NCI-H2196 (cell line): Measurements from ENCODE around the gene FNDC3B.

Source experiments
- DNase-seq: peaks from one replicate; lab custom pipeline; 2025; ENCODE audit not compliant: unreplicated experiment; lab: John Stamatoyannopoulos, UW

The FNDC3B gene

DNA sequence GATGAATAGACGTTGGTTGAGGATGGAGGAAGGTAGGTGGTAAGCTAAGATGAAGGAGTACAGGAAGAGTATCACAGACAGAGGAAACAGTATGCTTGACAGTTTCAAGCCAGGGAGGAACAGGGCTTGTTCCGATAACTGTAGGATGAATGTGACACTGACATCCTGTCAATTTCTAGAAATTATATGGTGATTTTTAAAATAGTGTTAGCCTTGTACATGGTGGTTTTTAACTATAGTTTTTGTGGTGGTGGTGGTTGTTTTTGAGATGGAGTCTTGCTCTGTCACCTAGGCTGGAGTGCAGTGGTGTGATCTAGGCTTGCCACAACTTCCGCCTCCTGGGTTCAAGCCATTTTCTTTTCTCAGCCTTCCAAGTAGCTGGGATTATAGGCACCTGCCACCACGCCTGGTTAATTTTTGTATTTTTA lies 92.8 kb downstream of the FNDC3B start:
- DNase-seq: no peak

DNA sequence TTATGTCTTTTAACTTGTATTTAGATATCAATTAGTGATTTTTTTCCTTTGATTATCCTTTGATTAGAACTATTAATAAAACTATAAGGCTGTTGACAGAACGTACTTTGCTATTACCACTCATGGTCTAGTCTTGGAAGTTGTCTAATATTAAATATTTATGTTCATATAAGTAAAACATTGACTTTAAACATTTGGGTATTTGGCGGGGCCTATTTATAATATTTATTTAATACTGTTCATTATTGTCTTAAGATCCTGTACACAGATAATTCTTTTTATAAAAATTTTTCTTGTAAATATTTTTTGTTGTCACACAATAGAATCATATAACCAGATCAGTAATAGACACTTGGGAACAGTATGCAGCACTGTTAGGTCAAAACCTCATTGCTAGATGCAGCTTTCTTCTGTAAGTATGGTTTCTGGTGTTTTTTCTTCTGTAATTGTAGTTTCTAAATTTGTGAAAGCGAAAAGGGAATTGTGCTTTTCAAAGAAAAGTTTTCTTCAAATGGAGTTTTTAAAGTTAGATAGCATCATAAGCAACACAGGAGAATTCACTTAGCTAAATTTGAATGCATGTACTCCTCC lies 93.4 kb downstream of the FNDC3B start:
- no peak for DNase-seq

DNA sequence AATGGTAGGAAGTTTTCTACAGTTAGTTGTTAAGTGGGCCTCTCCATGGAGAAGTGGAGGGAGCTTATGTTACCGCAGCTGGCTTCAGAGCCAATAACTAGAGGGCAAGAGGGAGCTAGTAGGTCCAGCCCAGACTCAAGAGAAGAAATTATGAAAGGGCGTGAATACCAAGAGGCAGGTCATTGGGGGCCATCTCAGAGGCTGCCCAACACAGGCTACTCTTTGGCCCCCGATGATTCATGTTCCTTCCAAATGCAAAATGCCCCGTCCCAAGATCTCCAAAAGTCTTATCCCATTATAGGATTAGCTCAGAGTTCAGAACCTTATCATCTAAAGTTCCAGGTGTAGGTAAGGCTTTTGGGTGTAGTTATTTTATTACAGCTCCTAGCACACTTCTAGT lies 94.5 kb downstream of the FNDC3B start:
- no peak for DNase-seq

DNA sequence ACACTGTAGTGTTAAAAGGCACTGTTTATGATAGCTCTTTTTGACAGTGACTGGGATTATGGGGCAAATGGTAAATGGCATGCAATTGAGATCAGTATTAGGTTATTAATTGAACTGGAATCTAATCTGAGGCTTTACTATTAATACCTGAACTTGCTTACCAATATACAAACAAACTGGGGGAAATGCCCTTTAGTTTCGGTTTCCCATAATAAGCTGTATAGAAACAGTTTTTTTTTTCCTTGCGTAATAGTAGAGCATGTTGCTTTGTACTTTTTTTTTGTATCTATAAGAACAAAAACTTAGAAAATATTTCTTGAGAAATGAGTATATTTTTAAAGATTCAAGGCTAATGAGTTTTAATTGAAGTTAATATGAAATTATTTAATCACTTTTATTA lies 95.0 kb downstream of the FNDC3B start:
- DNase-seq: no peak

DNA sequence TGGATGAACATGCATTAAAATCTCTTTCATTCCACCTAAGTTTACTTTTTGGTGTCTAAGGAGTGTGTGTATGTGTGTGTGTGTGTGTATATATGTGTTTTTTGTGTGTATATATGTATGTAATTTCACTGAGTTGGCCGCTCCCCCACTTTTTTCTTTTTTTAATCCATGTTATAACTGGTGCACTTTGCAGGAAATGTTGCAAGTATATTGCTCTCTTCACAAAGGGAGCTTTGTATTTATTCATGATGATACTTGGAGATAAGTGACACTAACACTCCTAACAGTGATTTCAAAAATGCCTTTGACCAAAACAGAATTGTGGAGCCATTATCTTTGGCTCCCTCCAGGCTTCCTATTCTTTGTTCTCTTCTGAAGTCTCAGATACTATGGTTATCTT lies 95.8 kb downstream of the FNDC3B start:
- peak; percentile 49 for DNase-seq

DNA sequence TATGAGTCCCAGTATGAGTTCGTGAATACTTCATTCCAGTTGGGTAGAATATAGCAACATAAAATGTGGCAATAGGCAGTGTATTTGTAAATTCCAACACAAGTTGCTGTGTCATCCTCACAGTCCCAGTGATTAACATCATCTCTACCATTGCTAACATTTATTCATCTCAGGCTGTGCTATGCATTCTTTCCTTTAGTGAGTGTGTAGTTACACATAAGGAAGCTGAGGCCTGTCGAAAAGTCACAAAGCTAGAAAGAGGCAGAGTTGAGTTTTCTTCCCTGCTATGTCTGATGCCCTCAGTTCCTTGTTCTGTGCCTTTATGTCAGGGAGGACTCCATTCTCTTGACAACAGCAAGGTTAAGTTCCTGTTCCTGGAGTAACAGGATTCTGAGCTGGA lies 96.4 kb downstream of the FNDC3B start:
- no peak for DNase-seq

DNA sequence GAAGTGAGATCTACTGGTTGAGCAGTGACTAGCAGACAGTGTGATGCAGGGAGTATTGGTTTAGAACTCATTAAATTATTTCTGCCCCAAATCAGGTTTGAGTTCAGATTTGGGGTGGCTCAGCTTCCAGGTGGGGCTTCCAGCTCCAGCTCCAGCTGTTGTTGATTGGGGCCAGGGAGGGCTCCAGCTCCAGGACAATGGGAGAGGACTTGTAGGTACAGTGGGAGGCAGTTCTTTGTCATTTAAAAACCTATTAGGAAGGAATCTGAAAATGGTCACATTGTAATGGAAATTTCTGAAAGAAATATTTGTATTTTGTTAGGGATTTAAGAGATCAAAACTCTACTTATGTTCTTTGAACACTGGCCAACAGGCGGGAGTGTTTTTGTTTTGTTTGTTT lies 97.0 kb downstream of the FNDC3B start:
- DNase-seq: no peak

DNA sequence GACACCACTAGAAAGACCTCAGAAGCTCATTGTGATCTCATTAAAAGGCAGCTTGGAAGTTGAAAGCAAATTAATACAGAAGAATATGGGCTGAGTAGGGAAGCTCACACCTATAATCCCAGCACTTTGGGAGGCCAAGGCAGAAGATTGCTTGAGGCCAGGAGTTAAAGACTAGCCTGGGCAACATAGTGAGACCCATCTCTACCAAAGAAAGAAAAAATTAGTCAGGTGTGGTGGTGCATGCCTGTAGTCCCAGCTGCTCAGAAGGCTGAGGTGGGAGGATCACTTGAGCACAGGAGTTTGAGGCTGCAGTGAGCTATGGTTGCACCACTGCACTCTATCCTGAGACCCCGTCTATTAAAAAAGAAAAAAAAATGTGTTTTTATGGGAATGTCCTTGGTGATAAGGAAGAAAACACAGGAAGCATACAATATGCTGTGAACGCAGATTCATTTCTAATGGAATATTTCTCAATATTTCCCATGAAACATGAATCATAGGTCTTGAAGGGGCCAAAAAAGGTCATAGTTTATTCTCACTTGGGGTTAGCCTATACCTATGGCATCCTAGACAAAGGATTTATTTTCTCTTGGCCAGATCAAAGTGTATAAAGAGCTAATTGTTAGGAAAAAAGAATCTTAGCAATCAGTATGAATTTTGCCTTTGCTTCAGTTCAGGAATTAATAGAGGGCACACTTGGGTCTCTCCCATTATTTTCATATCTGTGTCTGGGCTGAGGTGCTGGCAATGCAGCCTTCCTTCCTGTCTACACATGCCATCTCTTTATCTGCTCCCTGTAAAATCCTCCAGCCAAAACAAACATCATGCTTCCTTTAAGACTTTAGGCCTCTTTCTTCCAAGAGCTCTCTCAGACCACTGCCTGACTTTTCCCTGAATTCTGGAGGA lies 98.2 kb downstream of the FNDC3B start:
- peak; percentile 42 for DNase-seq

DNA sequence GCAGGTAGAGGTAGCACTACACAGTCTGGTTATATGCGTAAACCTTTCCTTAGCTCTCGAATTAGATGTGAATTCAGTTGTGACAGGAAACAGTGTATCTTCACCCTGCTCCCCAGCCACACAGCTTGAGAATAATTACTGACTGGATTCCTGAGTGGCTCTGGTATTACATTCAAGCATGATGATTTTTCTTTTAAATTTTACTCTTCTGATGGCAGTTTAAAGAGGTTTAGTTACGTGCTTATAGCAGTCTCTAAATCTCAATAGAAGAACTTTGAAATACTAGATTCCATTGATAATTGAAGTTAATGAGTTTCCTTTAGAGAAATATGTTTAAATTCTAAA lies 98.8 kb downstream of the FNDC3B start:
- no peak for DNase-seq

DNA sequence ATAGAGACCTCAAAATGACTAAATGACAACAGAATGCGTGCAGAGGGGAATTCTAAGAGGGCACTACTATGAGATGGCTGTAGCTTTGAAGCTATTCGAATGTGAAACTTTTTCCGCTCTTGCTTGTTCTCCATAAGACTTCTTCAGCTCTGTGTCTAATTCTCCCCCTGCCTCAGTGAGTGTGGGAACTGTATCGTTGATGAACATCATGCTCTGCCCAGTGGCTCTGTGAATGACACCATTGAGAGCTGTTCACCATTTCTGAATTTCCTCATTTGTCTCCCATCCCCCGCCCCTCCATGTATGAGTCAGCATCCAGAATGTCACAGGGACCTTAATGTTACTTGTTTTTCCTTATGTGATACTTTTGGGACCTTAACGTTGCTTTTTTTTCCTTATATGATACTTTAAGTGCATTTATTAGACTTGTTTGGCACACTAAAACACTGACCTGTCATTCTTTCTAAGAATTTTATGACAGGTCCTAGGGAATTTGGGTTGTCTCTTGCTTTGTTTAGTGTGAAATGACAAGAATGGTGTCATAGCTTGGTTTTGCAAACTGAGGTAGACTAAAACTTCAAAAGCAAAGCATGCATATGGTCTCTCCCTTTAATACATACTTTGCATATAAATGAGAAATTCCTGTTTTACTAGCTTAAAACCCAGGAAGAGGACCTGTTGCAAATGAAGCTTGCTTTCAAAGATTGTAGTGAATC lies 99.6 kb downstream of the FNDC3B start:
- peak; percentile 38 for DNase-seq

DNA sequence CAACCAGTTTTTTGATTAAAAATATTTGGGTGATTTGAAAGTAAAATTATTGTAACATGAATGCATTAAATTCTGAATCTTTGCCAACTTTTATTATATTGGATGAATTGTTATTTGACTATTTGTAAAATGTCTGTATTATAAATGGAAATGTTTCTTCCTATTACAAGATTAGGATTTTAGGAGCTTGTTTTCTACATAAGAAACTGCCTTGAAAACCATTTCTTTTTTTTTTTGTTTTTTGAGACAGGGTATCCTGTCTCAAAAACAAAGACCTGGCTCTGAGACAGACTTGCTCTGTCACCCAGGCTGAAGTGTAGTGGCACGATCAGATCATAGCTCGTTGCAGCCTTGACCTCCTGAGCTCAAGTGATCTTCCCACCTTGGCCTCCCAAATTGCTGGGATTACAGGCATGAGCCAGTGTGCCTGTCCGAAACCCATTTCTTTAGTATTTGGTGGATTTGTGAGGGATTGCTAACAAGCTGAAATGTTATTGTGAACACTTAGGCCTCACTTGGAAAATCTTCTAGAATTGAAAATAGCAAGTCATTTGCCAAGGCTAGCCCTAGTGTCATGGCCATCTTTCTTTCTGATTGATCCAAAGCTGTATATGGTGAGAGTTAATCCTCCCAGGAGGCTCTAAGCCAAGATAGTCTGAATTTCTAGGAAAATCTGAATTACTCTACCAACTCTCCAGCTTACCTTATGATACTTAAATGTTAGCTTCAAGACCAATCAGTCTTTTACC lies 100.3 kb downstream of the FNDC3B start:
- no peak for DNase-seq

DNA sequence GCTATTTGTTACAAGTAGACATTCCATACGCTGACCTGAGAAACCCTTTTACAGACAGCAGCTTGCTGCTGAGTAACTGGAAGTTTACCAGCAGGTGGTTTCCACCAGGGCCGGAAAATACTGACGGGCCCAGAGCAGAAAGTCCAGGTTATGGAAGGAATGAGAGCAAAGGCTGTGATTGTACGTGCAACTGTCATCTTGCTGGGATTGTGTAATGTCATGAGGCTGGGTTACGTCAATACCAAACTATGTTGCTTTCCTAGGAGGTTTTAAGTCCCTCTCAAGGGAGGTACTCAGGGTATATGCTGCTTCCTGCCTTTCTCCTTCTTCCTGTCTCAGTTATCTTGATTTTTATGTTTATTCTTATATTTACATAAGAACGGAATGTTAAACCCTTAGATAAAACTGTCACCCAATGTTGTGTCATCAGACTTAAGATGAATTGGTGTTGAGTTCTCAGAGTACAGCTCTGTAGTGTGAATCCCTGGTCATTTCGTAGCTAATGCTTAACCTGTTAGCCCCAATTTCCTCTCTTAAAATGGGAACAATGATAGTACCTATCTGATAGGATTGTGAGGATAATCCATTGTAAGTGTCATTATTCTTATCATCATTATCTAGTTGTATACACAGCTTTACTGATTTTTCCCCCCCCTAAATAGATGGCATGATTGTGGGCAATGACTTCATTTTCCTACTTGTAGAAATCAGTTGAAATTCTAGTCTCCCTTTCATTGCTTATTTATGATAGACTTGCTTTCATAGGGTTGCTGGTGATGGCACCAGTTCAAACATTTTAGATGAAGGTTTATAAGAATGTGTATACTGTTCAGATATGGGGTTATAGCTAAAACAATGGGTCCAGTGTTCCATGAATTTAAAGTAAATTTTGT lies 101.4 kb downstream of the FNDC3B start:
- no peak for DNase-seq

DNA sequence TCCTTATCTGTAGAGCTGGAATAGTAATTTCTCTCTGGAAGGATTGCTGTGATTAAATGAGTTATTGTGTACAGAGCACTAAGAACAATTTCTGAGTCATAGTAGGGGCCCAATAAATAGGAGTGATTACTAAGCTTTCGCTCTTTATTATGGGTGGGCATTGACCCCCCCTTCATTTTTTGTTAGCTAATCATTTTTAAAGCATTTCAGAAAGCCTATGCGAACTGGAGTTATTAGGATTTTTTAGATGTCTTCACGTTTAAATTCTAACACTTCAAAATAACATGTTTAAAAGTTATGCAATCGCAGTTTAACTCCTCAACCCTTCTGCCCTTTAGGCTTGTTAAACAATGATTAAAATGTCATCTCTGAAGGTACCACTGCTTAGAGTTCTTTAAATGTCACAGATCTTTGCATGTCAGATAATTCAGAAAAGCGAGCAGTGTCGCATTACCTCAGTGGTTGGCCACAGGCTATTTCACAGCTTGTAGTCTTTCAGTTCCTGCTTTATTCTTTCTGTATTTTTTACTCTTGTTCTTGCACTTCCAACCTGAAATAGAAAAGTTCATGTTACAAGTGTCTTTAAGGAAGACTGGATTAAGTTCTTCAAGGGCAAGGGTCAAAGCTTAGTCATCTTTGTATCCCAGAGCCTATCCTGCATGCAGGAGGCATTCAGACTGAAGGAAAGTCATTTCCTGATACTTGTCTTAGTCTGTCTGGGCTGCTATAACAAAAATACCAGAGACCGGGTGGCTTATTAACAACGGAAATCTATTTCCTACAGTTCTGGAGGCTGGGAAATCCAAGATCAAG lies 102.9 kb downstream of the FNDC3B start:
- no peak for DNase-seq

DNA sequence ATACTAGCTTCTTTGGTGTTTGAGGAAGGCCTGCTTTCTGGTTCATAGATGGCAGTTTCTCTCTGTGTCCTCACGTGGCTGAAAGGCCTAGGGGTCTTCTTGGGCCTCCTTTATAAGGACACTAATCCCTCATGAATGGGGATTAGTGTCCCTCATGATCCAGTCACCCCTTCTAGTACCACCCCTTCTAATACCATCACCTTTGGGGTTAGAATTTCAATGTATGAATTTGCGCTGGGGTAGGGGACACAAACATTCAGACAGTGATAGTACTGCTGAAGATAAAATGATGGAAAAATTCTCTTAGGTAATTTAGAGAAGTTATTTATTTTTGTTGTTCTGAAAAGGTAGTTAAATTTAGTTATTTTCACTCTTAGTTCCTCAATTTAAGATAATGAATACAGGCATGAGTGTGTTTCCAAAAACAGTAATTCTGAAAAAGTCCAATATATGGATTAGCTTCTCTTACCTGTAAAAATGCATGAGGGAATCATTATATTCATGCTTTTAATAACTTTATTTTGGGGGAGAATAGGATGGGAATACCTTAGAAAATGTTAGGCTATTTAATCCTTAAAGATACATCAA lies 103.6 kb downstream of the FNDC3B start:
- no peak for DNase-seq

DNA sequence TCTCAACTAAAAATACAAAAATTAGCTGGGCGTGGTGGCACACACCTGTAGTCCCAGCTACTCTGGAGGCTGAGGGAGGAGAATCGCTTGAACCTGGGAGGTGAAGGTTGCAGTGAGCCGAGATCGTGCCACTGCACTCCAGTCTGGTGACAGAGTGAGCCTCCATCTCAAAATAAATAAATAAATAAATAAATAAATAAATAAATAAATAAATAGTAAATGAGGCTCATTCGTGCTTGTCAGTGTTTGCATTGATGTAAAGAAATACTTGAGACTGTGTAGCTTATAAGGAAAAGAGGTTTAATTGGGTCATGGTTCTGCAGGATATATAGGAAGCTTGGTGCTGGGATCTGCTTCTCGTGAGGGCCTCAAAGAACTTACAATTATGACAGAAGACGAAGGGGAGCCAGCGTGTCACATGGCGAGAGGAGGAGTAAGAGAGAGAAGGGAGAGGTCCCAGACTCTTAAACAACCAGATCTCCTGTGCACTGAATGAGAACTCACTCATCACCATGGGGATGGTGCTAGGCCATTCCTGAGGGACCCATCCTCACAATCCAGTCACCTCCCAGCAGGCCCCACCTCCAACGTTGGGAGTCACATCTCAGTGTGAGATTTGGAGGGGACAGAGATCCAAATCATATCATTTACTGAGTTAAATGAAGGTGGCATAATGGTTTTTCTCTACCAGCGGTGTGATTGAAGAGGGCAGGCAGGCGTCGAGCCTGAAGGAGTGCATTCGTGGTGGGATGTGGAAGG lies 104.5 kb downstream of the FNDC3B start:
- DNase-seq: no peak

DNA sequence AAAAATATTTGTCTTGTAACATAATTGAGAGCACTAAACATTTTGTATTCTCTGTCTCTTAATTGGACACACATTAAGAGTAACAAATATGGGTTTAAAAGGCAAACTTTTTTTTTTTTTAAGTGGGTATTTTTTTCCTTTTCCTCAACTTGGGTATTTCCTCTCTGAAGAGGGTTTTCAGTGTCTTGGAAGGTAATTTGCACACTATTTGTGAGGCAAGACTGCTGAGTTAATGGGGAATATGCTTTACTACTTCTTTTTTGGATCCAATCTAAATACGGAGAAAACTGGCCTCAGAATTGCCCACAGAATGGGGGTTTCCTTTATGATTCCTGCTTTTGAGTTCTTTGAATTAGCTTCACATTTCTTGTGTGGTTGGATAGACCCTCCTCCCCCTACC lies 105.2 kb downstream of the FNDC3B start:
- DNase-seq: no peak

DNA sequence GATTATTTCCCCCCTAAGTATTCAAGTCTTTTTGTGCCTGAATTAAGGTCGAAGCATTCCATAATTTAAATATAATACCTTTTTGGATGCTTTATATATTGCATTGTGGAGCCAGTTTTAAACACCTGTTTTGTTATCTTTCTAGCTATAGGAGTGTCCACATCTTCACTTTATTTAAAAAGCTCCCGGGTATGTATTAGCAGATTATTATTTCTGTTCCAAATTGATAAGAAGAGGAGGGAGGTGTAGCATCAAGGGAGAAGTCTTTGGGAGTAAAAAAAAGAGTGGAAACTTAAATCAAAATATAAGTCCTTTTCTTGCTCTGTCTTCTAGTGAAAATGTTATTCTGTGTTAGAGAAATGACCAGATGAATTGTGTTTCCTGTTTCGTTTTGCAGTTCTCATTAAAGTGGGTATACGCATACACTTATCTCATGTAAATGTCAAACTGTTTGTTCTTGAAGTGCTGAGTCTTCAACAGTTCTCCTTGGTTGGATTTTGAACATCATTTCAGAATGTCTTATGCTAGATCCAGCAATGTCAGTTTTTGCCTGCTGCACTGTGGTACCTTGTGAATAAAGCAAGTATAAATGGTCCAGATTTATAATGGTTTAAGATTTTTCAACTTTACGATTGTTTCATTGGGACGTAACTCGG lies 105.8 kb downstream of the FNDC3B start:
- DNase-seq: no peak

DNA sequence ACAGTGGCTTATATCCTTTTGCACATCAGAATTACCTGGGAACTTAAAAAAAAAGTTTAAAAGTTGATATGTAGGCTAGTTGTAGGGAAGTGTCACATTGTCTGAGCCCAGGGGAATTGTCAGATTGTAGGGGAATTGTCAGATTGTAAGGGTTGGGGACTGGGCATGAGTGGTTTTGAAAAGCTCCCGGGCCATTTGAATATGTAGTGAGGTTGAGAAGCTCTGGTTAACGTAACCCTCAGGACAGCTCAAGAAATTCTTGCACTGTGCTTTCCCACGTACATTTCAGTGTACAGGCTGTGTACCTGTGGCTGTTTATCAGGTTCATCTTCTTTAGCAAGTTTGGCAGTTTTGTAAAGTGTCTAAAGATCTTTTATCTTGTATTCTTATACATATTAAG lies 107.0 kb downstream of the FNDC3B start:
- DNase-seq: no peak
